Epidermal melanocyte (primary cell): ENCODE measurements around the gene ELF2.
"Not testable (repeated sequence)": the region's sequence is repeated elsewhere in the genome, so short reads cannot be mapped to it uniquely, and the experiment has no call there.

Source experiments
- DNase-seq: peaks from one replicate; pipeline ENCODE4 v3.0.0; 2011; ENCODE audit warnings: low spot score; ENCODE audit not compliant: insufficient read length

Gene ELF2

DNA sequence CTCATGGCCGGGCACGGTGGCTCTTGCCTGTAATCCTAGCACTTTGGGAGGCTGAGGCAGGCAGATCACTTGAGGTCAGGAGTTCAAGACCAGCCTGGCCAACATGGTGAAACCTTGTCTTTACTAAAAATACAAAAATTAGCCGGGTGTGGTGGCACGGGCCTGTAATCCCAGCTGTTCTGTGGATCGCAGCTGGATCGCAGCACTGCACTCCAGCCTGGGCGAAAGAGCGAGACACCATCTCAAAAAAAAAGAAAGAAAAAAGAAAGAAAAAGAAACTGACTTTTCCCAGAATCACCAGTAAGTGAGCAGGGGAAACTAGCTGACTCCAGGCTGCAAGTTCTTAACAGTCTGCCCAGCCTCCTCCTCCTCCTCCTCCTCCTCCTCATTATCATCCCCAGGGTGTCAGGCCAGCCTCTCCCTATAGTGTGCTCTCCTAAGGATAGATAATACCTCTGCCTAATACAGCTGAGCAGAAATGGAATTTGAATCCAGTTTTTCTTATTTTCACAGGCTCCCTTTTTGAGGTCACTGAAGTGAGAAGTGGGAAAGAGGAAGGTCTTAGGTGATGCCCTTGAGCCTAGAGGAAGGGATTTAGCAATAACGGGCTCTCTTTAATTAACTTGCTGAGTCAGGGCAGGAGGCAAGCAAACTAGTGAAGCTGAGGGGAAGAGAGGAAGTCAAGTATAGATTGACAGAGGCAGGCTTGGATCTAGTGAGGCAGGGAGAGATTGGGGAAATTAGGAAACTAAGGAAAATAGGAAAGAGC, 11.8 kb upstream of the ELF2 start:
- DNase-seq, result no peak

DNA sequence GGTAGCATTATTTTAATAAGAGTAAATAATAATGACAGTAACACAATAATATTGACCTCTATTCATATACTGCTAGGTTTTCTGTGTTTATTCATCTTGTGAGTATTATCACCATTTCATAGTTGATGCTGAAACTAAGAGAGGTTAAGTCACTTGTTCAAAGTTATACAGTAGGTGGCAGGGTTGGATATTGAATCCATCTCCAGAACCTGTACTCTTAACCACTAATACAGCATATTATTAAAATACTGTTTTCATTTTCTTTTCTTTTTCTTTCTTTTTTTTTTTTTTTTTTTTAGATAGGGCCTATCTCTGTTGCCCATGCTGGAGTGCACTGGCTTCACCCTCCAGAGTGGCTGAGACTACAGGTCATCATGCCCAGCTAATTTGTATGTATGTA, 7.1 kb upstream of the ELF2 start:
- DNase-seq, result no peak

DNA sequence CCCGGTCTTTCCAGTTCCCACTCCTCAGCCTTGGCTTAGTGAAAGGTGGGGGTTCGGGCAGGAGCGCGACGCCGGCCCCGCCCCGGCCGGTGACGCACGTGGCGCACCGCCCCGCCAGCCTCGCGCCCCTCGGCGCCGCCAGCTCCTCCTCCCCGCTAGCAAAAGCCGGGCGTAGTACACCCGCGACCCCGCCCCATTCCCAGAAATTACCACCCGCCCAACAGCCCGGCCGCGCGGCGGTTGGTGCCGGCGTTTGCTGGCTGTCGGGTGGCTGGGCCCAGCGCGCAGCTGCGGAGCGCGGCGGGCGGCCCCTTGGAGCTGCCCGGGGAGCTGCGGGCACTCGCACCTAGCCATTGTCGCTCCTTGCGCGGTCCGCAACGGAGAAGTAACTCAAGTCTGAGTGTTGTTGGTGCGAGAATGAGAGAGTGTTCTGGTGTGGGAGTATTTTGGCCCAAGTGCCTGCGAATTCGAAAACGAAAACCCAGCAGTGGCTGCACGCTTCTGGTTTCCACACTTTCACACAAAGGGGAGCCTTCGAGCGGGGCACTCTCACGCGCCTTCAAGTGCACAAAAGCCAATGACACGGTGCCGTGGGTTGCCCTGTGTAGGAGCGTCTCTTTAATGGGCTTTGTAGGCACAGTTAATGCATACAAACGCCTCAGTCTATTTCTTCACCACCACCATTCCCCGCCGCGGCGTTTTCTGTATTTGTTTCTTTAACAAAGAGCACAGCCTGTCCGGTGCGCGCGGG, 1.0 kb upstream of the ELF2 start:
- peak; percentile 59 for DNase-seq

DNA sequence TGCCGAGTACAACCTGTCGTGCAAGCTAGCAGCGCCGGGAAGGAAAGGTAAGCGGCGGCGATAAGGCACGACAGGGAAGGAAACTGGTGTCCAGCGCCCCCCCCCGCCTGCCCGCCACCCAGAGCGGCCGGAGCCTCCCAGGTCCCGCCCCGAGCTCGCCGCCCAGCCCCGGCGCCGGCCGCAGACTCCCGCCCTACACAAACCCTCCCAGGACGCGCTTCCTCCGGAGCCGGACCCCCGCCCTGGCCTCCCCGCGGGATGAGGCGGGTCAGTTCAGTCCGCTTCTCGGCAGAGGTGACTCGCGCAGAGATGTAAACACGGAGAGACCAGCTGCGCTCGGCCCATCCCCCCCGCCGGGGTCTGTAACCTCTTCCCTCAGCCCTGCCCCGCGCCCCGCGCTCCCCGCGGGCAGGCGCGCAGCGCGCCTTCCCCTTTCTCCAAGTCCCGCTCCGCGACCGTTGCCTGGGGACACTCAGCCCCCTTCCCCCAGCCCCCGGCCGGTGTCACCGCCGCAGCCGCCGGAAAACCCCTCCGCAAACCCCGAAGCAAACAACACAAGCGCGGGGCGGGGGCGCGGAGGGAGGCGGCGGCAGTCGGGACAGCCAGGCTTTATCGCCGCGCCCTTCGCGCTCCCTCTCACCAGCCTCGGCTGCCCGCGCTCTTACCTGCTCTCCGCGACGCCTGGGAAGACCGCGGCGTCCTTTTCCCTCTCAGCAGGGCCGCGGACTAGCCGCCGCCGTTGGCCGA, 543 bp downstream of the ELF2 start:
- DNase-seq, result peak; percentile 33

DNA sequence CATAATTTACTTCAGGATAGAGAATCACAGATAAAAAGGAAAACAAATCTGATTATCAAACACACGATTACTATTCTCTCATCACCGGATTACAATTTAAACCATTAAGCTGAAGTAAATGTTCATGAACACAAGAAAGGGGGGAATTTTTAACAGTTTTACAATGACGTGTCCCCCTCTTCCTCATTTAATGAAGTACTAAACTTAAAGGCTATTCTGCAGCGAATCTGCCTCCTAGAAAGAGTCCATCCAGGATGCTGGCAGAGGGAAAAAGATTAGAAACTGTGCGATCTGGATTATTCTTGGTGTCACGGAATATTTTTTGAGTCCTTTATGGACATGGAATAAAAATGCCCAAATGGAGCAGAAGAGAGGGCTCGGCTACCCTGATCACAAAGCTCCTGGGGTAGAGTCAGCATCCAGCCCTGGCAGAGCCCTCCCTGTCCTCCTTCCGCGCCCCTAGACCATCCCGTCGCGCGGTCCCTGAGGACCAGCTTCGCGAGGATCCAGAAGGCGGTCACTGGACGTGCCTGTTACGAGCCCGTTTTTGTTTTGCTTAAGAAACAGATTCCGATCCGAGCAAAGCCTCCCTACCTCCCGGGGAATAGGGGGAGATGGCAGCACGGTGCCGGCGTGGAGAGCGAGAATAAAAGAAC, 1.2 kb downstream of the ELF2 start:
- no peak for DNase-seq

DNA sequence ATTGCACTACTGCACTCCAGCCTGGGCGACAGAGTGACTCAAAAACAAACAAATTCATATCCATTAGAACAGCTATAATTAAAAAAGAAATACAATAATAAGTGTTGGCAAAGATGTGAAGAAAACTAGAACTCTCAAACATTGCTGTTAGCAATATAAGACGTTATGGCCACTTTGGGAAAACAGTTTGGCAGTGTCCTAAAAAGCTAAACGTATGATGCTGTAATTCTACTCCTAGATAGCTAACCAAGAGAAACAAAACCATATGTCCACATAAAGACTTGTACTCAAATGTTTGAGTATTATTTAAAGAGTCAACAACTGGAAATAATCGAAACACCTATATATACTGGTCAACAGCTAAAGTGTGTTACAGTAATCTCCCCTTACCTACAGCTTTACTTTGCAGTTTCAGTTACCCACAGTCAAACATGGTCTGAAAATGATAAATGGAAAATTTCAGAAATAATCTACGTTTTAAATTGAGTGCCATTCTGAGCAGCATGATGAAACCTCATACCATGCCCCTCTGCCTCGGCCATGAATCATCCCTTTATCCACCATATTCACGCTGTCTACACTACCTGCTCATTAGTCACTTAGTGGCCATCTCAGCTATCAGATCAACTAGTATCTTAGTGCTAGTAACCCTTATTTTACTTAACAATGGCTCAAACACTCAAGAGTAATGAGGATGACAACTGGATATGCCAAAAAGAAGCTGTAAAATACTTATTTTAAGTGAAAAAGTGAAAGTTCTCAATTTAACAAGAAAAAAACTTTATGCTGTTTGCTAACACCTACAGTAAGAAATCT, 4.9 kb downstream of the ELF2 start:
- DNase-seq, result no peak

DNA sequence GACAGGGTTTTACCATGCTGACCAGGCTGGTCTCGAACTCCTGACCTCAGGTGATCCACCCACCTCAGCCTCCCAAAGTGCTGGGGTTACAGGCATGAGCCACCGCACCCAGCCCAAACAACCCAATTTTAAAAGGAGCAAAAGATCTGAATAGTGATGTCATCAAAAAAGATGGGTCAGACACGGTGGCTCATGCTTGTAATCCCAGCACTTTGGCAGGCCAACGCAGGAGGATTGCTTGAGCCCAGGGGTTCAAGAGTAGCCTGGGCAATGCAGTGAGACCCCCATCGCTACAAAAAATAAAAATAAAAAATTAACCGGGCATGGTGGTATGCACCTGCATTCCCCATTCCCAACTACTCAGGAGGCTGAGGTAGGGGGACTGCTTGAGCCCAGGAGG, 6.1 kb downstream of the ELF2 start:
- no peak for DNase-seq

DNA sequence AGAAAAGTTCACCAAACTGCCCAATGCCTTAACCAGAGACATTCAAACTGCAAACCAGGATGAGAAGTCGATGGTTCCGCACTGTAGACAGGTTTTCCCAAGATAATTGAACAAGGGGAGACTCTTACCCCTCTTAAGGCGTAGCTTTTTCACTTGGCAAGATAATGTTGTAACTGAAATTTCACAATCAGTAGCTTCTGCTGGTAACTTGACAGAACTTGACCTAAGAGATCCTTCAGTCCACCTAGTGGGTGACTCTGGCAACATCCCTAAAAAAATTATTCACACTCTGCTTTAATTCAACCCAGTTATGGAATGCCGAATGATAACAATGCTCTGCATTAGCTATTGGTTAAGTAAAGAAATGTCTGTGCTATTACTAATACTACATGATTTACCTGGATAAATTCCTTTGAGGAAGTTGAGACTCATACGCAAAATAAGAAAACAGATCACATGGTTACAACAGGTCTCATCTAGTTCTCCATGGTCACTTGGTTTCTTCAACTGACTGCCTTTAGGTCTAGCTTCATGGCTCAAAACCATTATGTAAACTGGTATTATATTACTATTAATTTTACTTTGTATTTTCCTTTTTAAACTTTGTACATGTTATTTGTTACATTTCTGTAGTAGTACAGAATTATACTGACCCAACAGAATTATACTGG, 9.1 kb downstream of the ELF2 start:
- DNase-seq, result peak; percentile 32

DNA sequence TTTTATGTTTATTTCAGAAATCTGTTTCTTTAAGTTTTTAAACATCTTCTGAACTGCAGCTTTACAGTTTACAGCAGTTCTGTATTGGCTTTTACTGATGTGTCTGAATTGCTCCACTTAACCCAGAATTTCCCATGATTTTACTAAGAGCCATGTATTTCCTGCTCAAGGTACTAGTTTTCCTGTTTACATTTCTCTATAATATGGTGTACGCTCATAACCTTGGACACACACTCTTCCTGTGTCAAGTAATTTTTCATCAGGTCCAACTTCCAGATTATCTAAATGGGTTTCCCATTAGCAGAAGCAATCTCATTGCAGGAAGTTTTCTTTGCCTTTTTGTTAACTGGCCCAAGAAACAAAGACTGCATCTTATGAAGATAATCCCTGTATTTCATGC, 12.3 kb downstream of the ELF2 start:
- no peak for DNase-seq

DNA sequence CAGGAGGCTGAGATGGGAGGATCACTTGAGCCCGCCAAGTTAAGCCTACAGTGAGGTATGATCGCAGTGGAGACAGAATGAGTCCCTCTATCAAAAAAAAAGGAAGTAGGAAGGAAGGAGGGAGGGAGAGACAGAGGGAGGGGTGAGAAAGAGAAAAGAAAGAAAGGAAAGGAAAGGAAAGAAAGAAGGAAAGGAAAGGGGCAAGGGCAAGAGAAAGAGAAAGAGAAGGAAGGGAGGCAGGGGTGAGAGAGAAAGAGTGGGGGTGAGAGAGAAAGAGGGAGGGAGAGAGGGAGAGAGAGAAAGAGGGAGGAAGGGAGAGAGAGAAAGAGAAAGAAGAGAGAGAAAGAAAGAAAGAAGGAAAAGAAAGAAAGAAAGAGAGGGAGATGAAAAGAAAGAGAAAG, 13.2 kb downstream of the ELF2 start:
- no peak for DNase-seq

DNA sequence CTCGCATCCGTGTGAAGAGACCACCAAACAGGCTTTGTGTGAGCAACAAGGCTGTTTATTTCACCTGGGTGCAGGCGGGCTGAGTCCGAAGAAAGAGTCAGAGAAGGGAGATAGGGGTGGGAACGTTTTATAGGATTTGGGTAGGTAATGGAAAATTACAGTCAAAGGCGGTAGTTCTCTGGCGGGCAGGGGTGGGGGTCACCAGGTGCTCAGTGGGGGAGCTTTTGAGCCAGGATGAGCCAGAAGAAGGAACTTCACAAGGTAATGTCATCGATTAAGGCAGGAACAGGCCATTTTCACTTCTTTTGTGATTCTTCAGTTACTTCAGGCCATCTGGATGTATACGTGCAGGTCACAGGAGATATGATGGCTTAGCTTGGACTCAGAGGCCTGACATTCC, 19.0 kb downstream of the ELF2 start:
- DNase-seq, result not testable (repeated sequence)

DNA sequence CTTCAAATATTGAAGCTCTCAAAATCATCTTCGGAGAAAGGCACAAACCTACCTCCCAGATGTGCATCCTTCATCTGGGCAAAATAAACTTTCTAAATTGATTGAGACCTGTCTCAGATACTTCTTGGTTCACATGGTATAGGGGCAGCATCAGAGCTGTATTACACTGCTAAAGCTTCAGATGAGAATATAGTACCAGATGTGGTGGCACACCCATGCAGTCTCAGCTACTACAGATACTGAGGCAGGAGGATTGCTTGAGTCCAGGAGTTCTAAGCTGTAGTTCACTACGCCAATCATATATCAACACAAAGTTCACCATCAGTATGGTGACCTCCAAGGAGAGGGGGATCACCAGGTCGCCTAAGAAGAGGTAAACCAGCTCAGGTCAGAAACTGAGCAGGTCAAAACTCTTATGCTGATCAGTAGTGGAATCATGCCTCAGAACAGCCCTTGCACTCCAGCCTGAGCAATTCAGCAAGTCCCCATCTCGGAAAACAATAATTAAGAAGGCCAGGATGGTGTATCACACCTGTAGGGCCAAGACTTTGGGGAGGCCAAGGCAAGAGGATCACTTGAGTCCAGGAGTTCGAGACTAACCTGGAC, 22.0 kb downstream of the ELF2 start:
- DNase-seq, result no peak

DNA sequence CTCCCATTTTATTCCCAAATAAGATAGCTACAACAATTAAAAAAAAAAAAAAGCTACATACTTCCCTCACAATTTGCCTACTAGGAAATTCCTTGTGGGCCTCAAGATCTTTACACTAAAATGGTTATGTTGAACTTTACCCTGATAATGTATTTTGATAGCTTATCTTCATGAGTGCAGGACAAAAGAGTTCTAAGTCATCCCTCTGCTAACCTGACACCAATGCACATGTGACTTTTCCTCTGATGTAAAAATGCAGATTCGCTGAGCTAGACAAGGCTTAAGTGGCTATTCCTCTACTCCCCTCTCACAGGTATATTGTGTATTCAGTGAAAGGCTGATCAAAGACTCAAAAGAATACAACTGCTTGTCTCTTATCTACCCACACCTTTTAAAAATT, 22.5 kb downstream of the ELF2 start:
- no peak for DNase-seq

DNA sequence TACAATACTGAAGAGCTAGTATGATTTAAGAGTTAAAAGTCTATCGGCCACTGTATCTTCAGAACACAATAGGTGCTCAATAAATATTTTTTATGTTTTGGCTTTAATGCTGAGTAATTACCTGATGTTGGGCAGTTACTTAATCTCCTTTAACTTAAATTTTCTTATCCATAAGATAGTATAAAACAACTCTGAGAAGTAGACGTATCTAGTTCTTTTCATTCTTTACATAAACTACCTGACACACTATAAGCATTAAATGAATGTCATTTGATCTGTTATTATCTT, 22.9 kb downstream of the ELF2 start:
- DNase-seq, result no peak

DNA sequence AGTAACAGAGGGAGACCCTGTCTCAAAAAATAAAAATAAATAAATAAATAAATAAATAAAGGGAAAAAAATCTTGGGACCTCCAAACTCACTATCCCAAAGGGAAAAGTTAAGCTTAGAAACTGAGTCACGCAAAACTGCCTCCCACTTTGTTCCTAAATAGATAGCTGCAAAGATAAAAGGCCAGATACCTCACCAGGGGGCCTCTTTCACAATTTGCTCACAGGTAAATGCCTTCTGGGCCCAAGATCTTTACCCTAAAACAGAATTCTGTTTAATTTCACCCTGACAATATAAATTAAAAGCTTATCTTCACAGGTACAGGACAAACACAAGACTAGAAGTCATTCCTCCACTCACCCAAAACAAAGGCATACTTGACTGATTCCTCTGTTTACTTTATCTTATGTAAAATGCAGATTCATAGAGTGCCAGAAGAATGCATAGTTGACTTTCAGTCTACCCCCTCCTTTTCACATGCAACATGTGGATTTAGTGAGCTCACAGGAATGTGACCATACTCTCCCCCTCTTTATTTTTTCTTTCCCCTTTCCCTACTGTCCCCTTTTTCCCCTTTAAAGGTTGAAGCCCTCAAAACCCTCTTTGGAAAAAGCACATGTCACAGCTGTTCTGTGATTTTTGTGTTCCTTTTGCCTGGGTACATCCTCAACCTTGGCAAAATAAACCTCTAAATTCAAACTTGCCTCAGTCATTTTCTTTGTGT, 23.4 kb downstream of the ELF2 start:
- no peak for DNase-seq

DNA sequence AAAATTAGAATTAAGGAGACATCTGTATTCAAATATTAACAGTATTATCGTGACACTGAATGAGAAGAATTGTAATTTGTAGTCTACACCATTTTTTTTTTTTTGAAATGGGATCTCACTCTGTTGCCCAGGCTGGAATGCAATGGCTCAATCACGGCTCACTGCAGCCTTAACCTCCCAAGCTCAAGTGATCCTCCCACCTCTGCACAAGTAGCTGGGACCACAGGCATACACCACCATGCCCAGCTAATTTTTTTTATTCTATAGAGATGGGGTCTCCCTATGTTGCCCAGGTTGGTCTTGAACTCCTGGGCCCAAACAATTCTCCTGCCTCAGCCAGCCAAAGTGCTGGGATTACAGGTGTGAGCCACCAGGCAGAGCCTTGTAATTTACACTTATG, 24.8 kb downstream of the ELF2 start:
- no peak for DNase-seq

DNA sequence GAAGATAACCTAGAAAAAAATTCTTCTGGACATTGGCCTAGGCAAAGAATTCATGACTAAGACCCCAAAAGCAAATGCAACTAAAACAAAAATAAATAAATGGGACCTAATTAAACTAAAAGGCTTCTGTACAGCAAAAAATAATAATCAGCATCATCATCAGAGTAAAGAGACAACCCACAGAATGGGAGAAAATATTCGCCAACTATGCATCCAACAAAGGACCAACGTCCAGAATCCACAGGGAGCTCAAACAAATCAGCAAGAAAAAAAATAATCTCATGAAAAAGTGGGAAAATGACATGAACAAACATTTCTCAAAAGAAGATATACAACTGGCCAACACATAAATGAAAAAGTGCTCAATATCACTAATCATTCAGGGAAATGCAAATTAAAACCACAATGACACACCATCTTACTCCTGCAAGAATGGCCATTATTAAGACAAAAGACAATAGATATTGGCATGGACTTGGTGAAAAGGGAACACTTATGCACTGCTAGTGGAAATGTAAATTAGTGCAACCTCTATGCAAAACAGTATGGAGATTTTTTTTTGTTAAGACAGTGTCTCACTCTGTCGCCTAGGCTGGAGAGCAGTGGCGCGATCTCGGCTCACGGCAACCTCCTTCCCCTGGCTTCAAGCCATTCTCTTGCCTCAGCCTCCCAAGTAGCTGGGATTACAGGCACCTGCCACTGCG, 29.9 kb downstream of the ELF2 start:
- DNase-seq, result no peak

DNA sequence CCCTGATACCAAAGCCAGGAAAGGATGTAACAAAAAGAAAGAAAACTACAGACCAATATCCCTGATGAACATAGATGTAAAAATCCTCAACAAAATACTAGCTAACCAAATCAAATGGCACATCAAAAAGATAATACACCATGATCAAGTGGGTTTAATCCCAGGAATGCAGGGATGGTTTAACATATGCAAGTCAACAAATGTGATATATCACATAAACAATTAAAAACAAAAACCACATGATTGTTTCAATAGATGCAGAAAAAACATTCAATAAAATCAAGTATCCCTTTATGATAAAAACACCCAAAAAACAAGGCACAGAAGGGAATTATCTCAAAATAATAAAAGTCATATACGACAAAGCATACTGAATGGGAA, 31.5 kb downstream of the ELF2 start:
- DNase-seq, result no peak
